GM21528 (cell line): ENCODE data around the gene ACSS3.
"Not testable (repeated sequence)": the region's sequence is repeated elsewhere in the genome, so short reads cannot be mapped to it uniquely, and the experiment has no call there.

Experiments used
- ATAC-seq: cut with Tn5 transposase; IDR thresholded peaks from one replicate; pipeline ENCODE4 v1.9.1; 2021; ENCODE audit warnings: mild to moderate bottlenecking, moderate library complexity; ENCODE audit not compliant: unreplicated experiment, low FRiP score

Gene ACSS3, protein sequence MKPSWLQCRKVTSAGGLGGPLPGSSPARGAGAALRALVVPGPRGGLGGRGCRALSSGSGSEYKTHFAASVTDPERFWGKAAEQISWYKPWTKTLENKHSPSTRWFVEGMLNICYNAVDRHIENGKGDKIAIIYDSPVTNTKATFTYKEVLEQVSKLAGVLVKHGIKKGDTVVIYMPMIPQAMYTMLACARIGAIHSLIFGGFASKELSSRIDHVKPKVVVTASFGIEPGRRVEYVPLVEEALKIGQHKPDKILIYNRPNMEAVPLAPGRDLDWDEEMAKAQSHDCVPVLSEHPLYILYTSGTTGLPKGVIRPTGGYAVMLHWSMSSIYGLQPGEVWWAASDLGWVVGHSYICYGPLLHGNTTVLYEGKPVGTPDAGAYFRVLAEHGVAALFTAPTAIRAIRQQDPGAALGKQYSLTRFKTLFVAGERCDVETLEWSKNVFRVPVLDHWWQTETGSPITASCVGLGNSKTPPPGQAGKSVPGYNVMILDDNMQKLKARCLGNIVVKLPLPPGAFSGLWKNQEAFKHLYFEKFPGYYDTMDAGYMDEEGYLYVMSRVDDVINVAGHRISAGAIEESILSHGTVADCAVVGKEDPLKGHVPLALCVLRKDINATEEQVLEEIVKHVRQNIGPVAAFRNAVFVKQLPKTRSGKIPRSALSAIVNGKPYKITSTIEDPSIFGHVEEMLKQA

DNA sequence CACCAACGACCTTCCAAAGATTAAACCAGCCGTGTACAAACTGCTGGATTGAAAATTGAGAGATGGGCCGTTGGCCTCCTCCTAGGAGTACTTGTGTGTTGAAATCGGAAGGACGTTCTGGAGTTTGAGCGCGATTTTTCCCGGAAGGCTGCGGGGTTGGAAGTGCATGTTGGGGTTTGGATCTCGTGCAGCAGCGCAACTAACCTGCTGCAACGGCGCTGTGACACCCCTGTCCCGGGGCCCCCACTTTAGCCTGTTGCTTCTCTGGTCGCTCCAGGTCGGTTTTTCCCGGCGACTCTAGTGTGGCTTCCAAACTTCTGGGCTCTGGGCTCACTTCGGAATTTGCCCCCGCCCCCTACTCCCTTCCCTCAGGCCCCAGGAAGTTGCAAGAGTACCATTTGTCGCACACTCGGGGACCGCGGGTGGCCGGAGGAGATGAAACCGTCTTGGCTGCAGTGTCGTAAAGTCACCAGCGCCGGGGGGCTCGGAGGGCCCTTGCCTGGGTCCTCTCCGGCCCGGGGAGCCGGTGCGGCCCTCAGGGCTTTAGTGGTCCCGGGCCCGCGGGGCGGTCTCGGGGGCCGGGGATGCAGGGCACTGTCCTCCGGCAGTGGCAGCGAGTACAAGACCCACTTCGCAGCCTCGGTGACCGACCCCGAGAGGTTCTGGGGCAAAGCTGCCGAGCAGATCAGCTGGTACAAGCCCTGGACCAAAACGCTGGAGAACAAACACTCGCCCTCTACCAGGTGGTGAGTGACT, at the start of gene ACSS3:
TSS of gene ACSS3 (plus strand) at position 394 of the 756 bp plus-strand sequence. CDS start at position 436, 42 bp downstream.
- ATAC-seq: no peak

DNA sequence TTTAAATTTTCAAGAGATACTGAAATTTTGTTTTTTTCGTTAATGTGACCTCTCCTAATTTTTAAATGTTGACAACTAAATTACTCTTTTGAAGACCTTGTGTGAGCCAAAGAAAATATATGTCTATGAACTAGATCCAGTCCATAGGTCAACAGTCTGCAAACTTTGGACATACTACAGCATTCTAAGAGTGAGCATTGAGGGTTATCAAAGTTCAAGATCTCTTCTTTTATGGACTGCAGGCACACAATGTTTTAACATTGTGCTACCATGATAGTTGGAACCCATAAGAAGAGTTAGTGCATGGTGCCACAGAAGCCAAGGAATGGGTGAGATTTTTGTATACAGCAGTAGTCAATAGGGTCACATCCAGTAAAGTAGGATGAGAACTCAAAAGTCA, 43.0 kb upstream of the ACSS3 start:
- ATAC-seq: no peak

DNA sequence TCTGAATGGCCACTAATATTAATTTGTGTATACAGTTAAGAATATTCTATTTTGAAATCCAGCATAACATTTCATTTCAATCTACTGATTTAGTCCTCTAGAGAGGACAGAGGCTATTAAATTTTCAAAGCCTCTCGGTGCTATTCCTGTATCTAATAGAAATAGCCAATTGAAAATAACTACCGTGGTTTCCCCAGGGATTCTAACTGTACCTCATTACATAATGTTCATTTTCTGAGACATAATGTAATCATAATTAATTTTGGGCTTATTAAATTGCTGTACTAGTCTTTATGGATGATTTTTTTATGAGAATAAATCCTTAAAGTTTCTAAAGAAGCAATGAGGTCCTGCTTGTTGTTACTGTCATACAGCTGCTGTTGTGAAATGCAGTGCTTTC, 38.6 kb upstream of the ACSS3 start:
- no peak for ATAC-seq

DNA sequence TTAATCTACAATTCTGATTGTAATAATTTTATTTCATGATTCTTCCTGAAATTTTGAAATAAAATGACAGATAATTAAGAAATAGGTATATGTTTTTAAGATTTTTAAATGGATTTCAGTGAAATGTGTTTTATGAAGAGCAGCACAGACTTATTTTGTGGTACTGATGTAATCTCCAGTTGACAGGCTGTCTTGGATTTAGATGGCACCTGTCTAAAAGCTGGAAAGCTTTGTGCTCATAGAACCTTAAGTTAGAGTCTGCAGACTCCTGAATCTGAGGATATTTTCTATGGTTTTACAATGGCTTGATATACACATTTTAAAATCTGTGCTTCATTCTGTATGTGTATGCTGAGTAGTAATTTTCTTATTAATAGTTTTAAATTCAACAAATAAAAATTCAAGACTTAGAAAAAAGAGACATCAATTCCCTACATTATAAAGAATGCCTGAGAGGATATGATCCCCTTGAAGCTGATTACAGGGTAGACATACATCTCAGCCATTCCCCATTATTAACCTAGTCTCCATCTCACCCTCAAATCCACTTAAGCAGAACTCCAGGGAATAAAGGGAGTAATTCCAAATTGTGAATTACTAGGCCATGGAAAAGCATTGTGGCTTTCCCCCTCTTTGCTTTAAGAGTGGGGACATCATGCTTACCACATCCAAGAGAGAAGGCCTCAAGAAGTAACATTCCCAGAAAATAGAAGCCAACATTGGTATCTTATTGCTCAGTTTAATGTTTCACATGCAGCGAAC, 33.7 kb upstream of the ACSS3 start:
- no peak for ATAC-seq

DNA sequence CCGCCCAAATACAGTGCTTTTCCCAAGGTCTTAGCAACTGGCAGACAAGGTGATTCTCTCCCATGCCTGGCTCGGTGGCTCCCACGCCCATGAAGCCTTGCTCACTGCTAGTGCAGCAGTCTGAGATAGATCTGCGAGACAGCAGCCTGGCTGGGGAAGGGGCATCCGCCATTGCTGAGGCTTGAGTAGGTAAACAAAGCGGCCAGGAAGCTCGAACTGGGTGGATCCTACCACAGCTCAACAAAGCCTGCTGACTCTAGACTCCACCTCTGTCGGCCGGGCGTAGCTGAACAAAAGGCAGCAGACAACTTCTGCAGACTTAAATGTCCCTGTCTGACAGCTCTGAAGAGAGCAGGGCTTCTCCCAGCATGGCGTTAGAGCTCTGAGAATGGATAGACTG, 12.9 kb upstream of the ACSS3 start:
- ATAC-seq: not testable (repeated sequence)

DNA sequence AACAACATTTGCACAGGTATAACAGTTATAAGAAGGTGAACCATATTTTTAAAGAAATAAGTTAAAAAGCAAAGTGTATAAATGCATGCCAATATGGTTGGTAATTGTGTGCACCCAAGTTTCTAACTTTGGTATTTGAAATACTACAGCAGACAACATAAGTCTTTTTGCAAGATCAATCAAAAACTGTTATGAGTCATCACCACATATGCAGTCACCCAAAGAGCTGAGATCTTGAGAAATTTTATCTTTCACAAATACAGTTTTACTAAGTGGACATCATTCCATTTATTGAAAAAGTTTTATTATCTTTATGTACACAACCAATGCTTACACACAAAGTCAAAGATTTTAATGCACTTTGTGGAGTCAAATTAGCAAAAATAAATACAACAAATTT, 7.0 kb upstream of the ACSS3 start:
- ATAC-seq: no peak

DNA sequence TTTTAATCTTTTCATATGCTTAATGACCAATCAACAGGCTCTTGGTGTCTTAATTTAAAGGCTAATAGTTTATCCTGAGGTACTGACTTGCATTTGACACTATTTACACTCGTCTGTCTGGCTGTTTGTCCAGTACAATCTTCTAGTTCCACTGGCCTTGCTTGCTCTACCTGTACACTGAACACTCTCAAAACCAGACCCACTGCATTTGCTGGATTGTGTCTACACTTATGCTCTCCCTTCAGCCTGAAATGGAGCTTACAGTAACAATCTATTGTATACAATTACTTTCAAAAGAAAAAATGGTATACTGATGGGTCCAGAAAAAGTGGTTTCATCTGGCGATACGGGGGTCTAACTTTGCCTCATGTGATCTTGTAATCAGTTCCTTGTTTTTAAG, 2.3 kb upstream of the ACSS3 start:
- ATAC-seq: no peak

DNA sequence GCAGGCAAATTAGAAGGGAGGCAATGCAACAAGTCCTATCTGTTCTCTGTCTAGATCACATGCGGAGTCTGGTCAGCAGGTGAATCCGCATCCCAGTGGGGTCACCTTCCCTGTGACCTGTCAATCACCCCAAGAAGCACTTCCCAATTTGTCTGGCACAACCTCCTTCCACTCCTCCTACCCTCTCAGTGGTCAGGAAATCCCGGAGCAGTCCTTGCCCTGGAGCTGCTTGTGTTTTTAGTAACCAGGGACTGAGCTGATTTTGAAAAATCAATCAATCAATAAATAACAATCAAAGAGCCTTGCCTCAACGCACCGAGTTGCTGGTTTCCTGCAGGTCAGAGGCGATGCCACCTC, 572 bp upstream of the ACSS3 start:
- no peak for ATAC-seq

DNA sequence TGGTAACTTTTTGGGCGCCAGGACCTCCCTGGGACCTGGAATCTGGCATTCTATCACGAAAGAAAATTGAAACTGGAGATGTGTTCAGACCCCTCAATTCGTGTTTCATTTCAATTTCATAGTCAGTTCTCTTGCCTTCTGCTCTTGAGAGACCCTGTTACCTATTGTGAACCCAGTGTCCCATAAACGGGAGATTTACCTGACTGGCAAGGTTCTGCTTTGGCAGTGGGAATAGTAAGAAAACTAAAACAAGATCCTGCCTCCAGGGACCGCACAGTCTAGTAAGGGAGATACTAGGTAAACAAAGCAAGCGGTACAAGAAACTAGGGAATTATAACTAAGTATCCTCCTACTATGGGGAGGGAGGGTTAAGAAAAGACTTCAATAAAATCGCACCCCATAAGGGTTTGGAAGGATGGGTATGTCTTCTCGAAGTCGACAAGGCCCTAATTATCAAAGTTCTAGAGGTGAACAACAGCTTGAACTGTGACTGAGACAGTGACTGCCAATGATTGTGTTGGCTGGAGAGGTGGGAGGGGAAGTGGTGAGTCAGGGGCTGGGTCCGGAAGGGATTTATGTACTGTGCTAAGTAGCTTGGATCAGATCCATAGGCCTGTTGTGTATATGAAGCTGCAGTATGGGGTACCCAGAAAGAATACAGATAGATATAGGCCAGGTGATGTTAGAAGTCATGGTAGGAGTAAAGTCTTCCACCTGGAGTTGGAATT, 754 bp downstream of the ACSS3 start:
- ATAC-seq: no peak

DNA sequence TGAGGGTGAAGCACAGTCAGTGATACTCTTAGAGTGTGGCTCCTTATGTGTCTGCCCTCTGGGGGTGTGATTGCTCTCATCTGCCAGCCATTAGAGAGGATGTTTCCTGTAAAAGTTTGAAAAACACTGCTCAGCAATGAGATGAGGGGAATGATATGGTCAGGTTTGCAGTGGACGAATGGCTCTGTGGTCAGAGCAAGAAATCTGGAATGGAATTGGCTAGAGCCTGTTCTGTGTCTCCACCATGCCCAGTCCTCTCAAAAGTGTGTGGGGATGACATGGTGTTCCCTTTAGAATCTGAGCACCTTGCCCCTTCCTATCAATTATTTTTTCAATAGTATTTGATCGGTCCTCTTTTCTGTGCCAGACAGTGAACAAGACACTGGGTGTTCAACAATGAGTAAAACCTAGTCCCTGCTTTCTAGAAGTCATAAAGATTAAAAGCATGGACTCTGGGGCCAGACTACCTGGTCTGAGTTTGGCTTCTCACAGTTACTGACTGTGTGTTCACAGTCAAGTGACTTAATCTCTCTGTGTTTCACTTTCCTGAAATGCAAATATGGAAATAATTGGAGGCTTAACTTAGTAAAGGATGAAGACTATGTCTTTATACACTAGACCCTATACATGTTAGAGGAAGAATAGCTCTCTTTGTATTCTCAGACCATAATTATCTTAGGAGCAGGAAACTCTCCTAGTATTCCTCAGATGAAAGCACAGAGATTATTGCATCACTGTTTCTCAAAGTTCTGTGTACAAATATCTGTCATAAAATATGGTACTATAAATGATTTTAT, 1.6 kb downstream of the ACSS3 start:
- ATAC-seq: no peak

DNA sequence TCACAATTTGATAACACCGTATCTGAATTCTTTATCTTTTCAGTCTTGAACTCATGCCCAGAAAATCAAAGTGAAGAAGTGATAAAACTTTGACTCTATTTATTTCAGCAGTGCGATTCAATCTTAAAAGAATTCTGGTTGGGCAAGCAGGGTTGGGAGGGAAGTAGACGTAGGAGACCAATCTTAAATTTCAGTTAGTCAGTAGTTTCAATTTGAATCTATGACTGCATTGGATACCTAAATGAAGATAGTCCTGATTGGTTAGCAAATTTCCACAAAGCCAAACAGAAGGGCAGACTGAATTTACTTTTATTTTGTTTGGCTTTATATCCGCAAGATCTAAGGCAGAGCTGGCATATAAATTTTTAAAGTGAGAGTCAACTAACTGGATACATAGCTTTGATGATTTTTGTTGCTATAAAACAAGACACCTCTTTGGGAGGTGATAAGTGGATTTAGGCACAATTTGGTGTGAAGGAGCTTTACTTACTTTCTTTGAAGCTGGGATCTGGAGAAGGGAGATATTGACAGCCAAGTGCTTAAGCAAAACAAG, 2.6 kb downstream of the ACSS3 start:
- ATAC-seq: no peak

DNA sequence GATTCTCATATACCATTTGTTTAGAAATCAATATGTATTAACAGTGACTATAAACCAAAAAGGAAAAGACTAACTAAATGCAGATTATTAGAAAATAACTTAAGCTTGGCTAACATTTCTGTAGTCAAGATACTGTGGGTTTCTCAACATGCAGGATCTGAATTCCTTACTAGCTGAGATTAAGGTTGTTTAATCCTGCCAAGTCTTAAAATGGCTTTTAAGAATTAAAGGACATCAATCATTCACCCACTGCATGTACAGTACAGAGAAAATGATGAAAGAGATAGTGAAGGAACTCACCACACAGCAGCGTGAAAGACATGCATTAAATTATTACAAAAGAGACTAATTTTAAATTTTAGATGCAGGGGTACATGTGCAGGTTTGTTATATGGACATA, 3.8 kb downstream of the ACSS3 start:
- no peak for ATAC-seq

DNA sequence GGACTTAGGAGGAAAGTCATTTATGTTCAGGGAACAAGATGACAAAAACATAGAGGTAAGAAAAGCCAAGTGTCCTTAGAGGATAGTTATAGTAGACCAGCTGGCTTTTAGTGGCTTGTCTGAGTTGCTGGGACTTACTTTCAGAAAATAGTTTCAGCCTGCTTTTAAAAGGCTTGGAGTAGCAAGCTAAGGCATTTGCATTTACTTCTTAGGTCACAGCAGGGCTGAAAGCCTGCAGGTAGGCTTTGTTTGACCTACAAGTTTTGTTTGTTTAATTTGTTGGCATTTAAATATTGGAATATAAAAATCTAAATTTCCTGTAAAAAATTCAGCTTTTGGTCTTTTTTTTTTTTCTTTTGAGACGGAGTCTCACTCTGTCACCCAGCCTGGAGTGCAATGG, 5.1 kb downstream of the ACSS3 start:
- ATAC-seq: no peak

DNA sequence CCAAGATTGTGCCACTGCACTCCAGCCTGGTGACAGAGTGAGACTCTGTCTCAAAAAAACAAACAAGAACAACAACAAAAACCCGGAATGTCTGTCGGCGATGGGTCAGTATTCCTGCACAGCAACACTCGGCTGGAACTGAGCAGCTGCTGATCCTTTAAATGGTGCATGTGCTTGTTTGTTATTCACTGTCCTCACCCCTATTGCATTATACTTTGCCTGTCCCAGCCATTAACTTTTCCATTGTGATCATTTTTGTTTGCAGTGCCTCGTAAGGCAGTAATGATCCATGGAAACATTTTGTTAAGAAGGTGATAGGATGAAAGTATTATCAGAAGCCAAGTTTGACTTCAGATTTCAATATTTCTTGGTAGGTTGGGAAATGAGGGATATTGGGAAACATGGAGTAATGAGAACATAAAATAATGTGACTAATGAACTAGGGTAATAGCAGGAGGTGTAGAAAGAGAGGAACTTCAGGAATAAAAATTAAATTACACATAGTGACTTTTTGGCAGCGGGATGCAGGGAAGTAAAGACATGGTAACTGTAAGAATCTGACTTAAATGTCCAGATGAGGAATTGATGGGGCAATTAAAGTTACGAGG, 6.1 kb downstream of the ACSS3 start:
- ATAC-seq: no peak

DNA sequence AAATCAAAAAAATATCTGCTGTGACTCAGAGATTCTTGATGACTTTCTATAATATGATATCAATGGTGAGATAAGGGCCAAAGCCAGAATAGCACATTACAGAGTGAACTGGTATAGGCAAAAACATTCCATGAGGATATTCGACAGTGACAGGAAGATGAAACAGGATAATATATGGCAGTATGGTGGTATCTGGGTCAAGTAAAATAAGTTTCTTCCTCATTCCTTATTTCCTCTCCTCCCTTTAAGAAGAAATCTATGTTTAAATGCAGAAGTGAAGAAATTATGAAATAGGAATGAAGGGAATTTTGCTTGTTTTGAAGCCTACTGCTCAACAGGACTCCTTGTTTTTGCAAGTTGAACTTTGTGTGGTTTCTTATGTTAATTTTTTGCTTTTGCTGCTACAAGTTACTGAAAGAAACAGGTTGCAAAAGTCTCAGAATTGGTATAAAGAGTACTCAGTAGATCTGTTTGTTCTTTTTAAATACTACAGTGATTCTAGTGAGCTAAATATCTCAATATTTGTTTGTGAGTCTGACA, 7.0 kb downstream of the ACSS3 start:
- ATAC-seq: no peak

DNA sequence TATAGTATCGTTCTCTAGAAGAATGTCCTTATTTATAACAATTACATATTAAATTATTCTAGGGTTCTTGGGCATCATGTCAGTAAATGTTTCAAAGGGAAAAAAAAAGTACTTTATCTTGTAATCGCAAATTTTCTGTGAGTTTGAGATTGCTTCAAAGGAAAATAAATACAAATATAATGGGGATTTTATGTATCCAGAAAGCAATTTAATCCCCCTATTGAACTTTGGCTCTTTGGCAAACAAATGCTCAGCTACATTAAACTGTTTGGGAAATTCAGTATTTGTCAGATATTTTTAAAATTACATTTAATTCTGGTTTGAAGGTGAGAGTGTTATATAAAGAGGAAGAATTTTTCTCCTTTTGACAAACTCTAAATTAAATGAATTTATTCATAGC, 8.0 kb downstream of the ACSS3 start:
- no peak for ATAC-seq

DNA sequence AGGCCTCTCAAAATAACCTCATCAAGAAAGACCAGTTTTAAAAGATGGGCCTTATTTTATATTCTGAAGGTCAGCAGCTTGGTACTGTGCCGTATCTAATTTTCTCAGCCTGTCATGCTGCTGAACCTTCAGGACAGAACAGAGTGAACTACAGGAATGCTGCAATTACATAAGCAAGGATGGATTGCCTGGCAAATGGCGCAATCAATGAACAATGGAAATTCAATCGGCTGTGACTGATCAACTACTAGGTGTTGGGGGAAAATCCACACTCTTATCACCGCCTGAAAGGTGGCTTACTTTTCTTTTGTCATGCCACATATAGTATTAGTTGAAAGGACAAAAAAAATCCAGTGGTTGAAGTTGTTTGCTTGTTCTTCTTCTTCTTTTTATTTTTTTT, 8.5 kb downstream of the ACSS3 start:
- no peak for ATAC-seq

DNA sequence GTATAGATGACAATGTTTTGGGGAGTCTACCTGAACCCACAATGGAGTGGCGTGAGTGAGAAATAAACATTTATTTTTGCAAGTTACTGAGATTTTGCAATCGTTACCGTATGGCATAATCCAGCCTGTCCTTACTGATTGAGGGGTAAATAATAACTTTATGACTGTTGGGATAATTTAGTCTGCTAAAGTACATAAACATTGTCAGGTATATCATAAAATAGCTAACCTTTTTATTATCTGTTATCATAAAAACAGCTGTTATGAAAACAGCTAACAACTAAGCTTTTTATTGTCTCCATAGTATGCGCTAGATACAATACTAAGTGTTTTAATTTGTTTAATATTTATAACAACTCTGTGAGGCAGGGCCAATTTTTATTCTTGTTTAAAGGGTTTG, 10.3 kb downstream of the ACSS3 start:
- ATAC-seq: no peak
